Measurements from ENCODE around the gene PCDHGA7. TPM values are rescaled to one million over a fixed set of nuclear protein-coding genes. Genes with fewer than 3 reads are reported as not detected.
A peak's percentile ranks its signal among the peaks of the same experiment; 100 is the strongest.
"Not testable (repeated sequence)": the region's sequence is repeated elsewhere in the genome, so short reads cannot be mapped to it uniquely, and the experiment has no call there.

Gene PCDHGA7
- total RNA-seq: 1 to 10 TPM; 5.1 to 9.8 (median 7.8) TPM

- no peaks in the 10 kb centered on the region for H3K36me3 ChIP-seq
- TF ChIP-seq POLR2A (IDR thresholded peaks at IDR 0.05) (no peak), CTCF (IDR thresholded peaks at IDR 0.05) (peak in 4 of 6 experiments; percentile 9 to 33 (median 30))
- H3K4me1 ChIP-seq: no peaks in the 10 kb centered on the region
- peak in 1 of 2 donors; percentile 22 for DNase-seq
- no peaks in the 10 kb centered on the region for H3K9me3 ChIP-seq
- no peaks in the 10 kb centered on the region for H3K27me3 ChIP-seq
- intact Hi-C loops (cut with DNase I): no loop called here
- H3K4me3 ChIP-seq (replicated peaks in 1 of 3): peak within 1 kb of the TSS in 1 of 3 donors; percentile 16
- 9 to 17% methylated on average over 37 of the region's 37 CpGs for WGBS, 2 donors
- H3K27ac ChIP-seq: no peak within 1 kb of the TSS
Measured at GRCh38 chr5:141382469-141383294, at the start of gene PCDHGA7. Gene PCDHGA7 (plus strand): TSS chr5:141382742. CDS start chr5:141382900, 158 bp downstream.

GRCh38 chr5:141338538-141339306, 43.8 kb upstream of the PCDHGA7 start, which contains the start of gene PCDHGA2:
Gene PCDHGA2 (plus strand): TSS chr5:141338760.
- no peak within 1 kb of the TSS for H3K27ac ChIP-seq
- intact Hi-C loops (cut with DNase I): no loop called here
- DNase-seq: peak in 1 of 2 donors; percentile 21
- WGBS, 2 donors: 8 to 15% methylated on average over 10 to 24 of the region's 27 CpGs
- no peaks in the 10 kb centered on the region for H3K9me3 ChIP-seq
- peak within 1 kb of the TSS in 1 of 3 donors; percentile 16 for H3K4me3 ChIP-seq (replicated peaks in 1 of 3)
- TF ChIP-seq CTCF (IDR thresholded peaks at IDR 0.05) (peak in 4 of 6 experiments; percentile 26 to 42 (median 40)), POLR2A (IDR thresholded peaks at IDR 0.05) (no peak)
- H3K4me1 ChIP-seq: no peaks in the 10 kb centered on the region
- H3K27me3 ChIP-seq: no peaks in the 10 kb centered on the region
- H3K36me3 ChIP-seq: no peaks in the 10 kb centered on the region

- H3K36me3 ChIP-seq; H3K9me3 ChIP-seq; H3K27me3 ChIP-seq; intact Hi-C loops (cut with DNase I); DNase-seq; H3K27ac ChIP-seq; H3K4me1 ChIP-seq; H3K4me3 ChIP-seq (replicated peaks in 1 of 3): not testable (repeated sequence)
- 38 to 71% methylated on average over 6 to 22 of the region's 45 CpGs for WGBS, 2 donors
Measured at GRCh38 chr5:141340781-141341354, 41.7 kb upstream of the PCDHGA7 start.

GRCh38 chr5:141342773-141343172, 39.8 kb upstream of the PCDHGA7 start:
- Histone ChIP-seq H3K4me1 (no peaks in the 10 kb centered on the region), H3K27ac (no peak overlapping the region), H3K36me3 (no peaks in the 10 kb centered on the region), H3K27me3 (no peaks in the 10 kb centered on the region), H3K4me3 (replicated peaks in 1 of 3) (no peak overlapping the region), H3K9me3 (no peaks in the 10 kb centered on the region)
- DNase-seq: no peak
- intact Hi-C loops (cut with DNase I): no loop called here
- WGBS, 2 donors: 12 to 33% methylated on average over 1 of the region's 1 CpG
- TF ChIP-seq POLR2A (IDR thresholded peaks at IDR 0.05) (no peak), CTCF (IDR thresholded peaks at IDR 0.05) (no peak)

GRCh38 chr5:141343242-141343952, 39.1 kb upstream of the PCDHGA7 start, which contains the start of gene PCDHGA3:
Gene PCDHGA3 (plus strand): TSS chr5:141343829. CDS start chr5:141344034, 205 bp downstream.
- Histone ChIP-seq H3K9me3 (no peaks in the 10 kb centered on the region), H3K27ac (no peak within 1 kb of the TSS), H3K27me3 (no peaks in the 10 kb centered on the region), H3K4me1 (no peaks in the 10 kb centered on the region), H3K36me3 (no peaks in the 10 kb centered on the region), H3K4me3 (replicated peaks in 1 of 3) (no peak within 1 kb of the TSS)
- intact Hi-C loops (cut with DNase I): no loop called here
- no peak for TF ChIP-seq POLR2A (IDR thresholded peaks at IDR 0.05)
- peak in 1 of 6 experiments; percentile 14 for TF ChIP-seq CTCF (IDR thresholded peaks at IDR 0.05)
- DNase-seq: no peak
- 22 to 29% methylated on average over 9 of the region's 9 CpGs for WGBS, 2 donors

Measured in thyroid gland (tissue), 4 donors.